ENCODE results near the gene GEMIN7.

Gene GEMIN7

DNA sequence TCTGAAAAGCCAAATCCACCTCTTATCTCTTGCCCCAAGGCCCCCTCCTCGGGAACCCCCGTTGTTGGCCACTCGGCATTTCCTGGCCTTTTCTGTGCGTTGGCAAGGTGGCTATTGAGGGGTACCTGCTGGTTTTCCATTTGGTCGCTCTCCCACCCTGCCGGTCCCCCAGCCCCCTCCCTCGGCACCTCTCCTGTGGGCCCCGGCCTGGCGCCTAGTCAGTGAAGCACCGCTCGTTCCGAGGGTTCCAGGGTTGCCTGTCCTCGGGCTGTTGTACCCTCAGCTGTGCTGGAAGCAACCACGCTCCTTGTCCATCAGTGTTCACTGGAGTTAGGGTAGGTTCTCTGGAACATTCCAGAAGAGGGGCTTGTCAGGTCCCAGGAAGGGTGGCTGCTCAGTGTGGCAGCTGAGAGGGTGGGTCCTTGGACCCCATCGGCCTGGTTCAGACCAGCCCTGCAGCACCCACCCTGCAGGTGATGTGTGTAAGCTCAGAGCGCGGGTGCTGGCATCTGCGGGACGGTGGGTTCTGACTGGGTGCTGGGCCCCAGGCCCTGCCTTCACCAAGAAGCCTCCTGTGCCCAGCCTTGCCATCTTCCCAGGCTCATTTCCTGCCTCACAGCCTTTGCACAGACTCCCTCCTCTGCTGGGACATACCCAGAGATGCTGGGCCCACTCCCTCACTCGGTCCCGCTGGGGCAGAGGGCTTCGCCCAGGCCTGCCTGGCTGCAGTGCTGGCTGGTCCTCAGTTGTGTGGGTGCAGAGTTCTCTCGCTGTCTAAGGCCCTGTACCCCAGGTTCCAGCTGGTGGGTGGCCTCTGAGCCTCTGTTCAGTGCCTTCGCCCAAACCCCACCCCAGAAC is 60.5 kb downstream of the GEMIN7 start:
- POLR2A ChIA-PET, result no interaction called here

DNA sequence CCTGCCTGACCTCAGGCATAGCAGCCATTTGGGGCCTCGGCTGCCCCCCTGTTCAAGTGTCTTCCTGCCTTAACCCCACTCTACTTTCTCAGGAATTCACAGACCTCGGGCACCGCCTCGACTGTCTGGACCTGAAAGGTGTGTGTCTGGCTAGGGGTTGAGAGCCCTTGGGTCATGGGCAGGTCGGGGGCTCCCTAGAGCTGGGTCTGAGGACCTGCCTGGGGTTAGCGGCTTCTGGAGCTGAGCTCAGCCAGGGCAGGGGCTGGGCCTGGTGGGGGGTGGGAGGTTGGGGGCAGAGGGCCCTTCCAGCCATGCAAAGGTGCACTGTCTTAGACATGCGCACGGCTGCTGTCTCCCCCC is 61.1 kb downstream of the GEMIN7 start:
- ChIA-PET CTCF (interaction anchor here (1.0 to 2.1 kb wide), 2 partner anchors 9 to 15 kb away, joined by 4 to 8 read pairs; no protein-coding TSS in a partner anchor), POLR2A (no interaction called here)

More for the DNA sequence above, 60.5 kb downstream of the GEMIN7 start:
- CTCF ChIA-PET, result interaction anchor here (2.1 kb wide), 1 partner anchor 14 kb away, joined by 8 read pairs; no protein-coding TSS in a partner anchor
- H3K4me3 ChIP-seq (ENCODE audit: low read depth, low read length), result no peak overlapping the region
- TF ChIP-seq, protein P1, sequence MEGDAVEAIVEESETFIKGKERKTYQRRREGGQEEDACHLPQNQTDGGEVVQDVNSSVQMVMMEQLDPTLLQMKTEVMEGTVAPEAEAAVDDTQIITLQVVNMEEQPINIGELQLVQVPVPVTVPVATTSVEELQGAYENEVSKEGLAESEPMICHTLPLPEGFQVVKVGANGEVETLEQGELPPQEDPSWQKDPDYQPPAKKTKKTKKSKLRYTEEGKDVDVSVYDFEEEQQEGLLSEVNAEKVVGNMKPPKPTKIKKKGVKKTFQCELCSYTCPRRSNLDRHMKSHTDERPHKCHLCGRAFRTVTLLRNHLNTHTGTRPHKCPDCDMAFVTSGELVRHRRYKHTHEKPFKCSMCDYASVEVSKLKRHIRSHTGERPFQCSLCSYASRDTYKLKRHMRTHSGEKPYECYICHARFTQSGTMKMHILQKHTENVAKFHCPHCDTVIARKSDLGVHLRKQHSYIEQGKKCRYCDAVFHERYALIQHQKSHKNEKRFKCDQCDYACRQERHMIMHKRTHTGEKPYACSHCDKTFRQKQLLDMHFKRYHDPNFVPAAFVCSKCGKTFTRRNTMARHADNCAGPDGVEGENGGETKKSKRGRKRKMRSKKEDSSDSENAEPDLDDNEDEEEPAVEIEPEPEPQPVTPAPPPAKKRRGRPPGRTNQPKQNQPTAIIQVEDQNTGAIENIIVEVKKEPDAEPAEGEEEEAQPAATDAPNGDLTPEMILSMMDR (IDR thresholded peaks at IDR 0.05; ENCODE audit: insufficient read depth, low read length, missing control alignments), result no peak
- no peak for DNase-seq (ENCODE audit: low read depth, low spot score)

DNA sequence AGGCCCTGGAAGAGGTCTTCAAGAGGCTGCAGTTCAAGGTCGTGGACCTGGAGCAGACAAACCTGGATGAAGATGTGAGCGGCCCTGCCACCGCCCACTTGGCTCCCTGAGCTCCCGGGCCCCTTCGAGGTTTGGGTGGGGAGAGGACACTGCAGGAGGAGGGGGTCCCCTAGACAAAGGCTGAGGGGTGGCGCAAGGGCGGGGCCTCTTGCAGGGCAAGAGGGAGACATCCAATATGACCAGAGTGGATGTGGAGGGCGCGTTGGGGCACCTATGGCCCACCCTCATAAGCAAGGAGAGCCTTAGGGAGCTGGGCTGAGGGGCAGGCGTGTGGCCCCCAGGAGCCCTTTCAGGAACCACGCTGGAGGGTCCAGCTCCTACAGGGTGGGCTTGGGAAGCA is 61.5 kb downstream of the GEMIN7 start:
- ChIA-PET POLR2A (no interaction called here), CTCF (interaction anchor here (1.0 to 2.1 kb wide), 3 partner anchors 9 to 20 kb away, joined by 3 to 8 read pairs (median 4); partner anchors contain the start of gene NKPD1)
- DNase-seq (ENCODE audit: low read depth, low spot score), result no peak
- TF ChIP-seq, protein P1 (IDR thresholded peaks at IDR 0.05; ENCODE audit: insufficient read depth, low read length, missing control alignments), result no peak
- no peak overlapping the region for H3K4me3 ChIP-seq (ENCODE audit: low read depth, low read length)

More for the DNA sequence above, 61.1 kb downstream of the GEMIN7 start:
- no peak for DNase-seq (ENCODE audit: low read depth, low spot score)
- TF ChIP-seq, protein P1 (IDR thresholded peaks at IDR 0.05; ENCODE audit: insufficient read depth, low read length, missing control alignments), result no peak
- no peak overlapping the region for H3K4me3 ChIP-seq (ENCODE audit: low read depth, low read length)
